GM18526 (cell line): ENCODE data around the gene WHAMM.

Source experiments
- POLR2A ChIP-seq: IDR thresholded peaks from 3 replicates; pipeline ENCODE4 v1.6.1; 2011; ENCODE audit not compliant: insufficient read length; ENCODE audit errors: extremely low read depth

WHAMM gene

DNA sequence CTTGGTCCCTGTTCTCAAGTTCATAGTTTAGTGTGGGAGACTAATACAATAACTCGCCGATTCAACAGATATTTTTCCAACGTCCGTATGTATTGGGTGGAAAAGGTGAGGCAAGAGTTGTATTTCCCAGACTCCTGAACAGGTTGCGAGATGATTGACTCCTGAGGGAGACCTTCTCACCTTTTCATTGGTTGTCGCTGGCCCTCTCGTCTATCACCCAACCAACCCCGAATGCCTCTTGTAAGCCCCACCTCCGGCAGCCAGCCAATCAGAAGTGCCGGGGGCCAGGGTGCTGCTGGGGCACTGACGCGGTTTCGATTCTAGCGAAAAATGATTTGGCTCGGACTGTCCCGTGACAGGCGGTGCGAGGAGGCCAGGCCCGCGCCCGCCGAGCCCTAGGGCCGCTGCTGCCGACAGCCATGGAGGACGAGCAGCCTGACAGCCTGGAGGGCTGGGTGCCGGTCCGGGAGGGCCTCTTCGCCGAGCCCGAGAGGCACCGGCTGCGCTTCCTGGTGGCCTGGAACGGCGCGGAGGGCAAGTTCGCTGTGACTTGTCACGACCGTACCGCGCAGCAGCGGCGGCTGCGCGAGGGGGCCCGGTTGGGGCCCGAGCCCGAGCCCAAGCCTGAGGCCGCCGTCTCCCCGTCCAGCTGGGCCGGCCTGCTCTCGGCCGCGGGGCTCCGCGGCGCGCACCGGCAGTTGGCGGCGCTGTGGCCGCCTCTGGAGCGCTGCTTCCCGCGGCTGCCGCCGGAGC lies at the start of gene WHAMM:
Gene WHAMM, plus strand, starts transcription at position 321 of the 753 bp plus-strand sequence. Its CDS starts 99 bp downstream, at position 420.
- peak; percentile 93 for TF ChIP-seq POLR2A

GRCh38 chr15:82763361-82764116 lies 45.9 kb upstream of the WHAMM start:
- TF ChIP-seq POLR2A: no peak

DNA sequence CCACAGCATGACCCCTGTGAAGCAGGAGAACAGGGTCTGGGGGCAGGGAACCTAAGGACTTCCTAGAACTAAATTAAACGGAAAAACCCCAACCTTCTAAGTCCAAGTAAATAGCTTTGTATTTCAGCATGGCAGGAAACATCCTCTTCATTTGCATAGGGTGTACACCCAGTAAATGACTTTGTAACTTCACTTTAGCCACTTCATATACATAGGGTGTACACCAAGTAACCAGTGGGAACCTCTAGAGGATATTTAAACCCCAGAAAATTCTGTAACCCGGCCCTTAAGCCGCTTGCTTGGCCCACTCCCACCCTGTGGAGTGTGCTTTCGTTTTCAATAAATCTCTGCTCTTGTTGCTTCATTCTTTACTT lies 45.3 kb upstream of the WHAMM start:
- no peak for TF ChIP-seq POLR2A

DNA sequence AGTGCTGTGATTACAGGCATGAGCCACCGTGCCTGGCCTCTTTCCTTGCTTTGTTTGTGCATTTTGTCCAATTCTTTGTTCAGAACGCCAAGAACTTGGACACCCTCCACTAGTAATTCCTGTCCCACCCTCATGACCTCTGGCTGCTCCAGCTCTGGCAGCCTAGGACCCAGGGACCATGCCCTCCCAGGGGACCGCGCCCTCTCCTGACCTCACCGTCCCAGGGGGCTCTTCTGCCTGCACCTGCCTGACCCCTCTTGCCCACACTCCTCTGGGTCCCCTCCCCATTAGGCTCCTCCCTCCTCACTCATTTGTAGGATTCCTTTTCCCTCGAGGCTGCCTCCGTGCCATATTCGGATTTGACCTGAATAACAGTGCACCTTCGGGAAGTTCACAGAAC lies 44.7 kb upstream of the WHAMM start:
- TF ChIP-seq POLR2A: no peak

DNA sequence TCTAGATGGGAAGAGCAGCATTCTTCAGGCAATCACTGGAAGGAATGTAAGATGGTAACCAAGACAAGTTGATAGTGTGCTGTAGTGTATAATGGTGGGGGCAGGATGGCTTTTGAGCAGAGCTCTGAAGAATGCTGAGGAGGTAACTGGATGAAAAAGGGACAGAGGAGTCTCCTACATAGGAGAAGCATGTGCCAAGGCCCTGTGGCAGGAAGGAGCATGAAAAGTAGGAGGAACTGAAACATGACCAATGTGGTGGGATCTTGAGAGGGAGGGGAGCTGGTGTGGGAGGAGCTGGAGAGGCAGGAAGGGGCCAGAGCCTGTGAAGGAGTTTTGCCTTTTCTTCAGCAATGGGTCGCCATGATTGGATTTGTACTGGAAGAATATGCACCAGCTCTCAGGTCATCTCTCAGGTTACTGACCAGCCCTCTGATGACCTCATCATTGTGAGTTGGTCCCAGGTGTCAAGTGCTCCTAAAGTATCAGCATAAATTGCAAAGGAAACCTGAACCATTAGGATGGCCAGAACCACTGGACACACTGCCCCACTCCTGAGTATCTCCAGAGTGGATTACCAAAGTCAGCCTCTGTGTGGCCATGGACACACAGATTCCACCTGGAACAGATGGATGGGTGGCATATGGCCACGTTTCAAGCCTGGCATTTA lies 42.1 kb upstream of the WHAMM start:
- no peak for TF ChIP-seq POLR2A

GRCh38 chr15:82768414-82769054 lies 40.9 kb upstream of the WHAMM start:
- no peak for TF ChIP-seq POLR2A

DNA sequence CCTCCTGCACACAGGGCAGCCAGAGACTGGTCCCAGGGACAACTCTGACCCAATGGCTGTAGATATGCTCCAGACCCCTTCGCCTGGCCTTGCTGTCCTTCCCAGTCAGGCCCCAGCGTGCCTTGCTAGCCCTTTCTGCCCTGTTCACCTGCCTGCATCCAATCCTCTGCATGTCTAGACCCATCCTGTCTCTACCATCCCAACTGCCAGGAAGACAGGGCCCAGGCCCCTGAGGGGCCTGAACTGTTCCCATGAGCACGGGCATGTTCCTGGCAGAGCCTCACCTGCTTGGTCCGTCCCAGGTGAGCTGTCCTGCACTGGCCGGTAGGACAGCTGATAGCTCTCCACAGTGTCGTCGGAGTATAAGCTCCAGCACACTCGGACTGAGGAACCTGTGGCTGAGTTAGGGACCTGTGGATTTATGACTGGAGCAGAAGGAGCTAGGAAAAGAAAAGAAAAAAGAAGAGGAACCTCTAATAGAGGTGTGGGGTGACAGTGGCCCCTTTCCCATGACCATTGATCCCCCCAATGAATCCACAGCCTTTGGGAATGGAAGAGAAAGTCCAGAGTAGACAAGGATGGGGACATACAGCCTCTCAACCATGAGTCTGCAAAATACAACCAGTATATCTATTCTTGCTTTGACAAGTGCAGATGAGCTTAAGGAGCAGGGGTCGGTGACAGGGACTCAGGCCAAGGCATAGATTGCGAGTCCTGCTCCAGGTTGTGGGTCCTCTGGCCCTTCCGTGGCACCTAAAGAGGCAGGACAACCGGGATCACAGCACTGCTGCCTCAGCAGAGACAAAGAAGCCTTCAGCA lies 37.4 kb upstream of the WHAMM start:
- TF ChIP-seq POLR2A: no peak

DNA sequence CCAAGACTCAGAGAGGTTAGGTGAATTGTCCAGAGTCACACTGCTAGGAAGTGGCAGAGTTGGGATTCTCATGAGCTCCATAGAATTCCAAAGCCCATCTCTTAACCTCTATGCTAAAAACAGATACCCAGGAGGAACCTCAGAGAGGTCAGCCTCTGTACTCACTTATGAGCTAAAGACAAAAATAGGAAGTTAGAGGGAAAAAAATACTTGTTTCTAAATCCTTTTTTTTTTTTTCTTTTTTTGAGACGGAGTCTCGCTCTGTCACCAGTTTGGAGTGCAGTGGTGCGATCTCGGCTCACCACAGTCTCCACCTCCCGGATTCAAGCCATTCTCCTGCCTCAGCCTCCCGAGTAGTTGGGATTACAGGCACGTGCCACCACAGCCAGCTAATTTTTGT lies 34.9 kb upstream of the WHAMM start:
- no peak for TF ChIP-seq POLR2A

DNA sequence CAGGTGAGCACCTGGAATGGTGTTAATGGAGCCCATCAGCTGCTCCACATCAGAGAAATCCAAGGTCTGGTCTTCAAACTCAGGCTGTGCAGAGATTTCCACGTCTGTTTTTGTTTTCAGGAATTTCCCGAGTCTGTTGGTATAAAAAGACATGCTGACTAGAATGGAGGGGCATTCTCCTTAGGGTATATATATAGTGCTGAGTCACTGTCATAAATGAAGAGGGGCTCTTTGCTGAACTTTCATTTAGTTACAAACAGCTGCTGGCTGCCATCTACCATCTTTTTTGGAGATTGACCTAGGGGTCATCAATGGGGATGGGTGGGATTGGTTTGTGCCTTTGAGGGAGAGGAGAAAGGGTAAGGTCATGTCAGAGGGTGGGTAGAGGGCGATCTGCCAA lies 30.7 kb upstream of the WHAMM start:
- TF ChIP-seq POLR2A: no peak

DNA sequence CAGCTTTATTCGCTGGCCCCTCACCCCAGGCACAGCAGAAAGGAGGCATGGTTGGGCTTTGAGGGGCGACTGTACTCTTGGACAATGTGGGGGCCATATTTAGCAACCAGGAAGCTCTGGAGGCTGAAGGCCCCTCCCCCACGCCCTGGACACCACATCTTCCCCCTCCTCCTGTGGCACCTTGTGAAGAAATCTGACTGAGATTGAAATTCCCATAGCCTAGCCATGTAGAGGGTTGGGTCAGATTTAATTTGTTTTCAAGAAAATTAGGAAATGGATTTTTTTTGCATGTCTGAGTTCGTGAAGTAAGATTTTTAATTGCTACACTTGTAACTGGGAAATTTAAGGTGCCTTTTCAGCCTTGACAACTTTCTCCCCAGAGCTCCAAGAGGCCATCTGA lies 28.1 kb upstream of the WHAMM start:
- no peak for TF ChIP-seq POLR2A

GRCh38 chr15:82788496-82788895 lies 20.9 kb upstream of the WHAMM start:
- TF ChIP-seq POLR2A: no peak

GRCh38 chr15:82789491-82789890 lies 19.9 kb upstream of the WHAMM start:
- no peak for TF ChIP-seq POLR2A

- no peak for TF ChIP-seq POLR2A
These were observed 19.1 kb upstream of the WHAMM start for GRCh38 chr15:82790321-82790720.

- TF ChIP-seq POLR2A: no peak
These were observed 17.4 kb upstream of the WHAMM start for GRCh38 chr15:82792068-82792467.

DNA sequence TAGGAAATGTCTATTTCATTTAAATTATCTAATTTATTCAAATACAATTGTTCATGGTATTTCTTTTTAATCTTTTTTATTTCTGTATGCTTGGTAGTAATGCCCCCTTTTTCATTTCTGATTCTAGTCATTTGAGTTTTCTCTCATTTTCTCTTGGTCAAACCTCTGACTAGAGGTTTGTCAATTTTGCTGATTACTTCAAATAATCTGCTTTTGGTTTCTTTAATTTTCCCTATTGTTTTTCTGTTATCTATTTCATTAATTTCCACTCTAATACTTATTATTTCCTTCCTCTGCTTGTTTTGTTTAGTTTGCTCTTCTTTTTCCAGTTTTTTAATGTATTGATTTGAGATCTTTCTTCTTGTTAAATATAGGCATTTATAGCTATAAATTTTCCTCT lies 15.7 kb upstream of the WHAMM start:
- TF ChIP-seq POLR2A: no peak

DNA sequence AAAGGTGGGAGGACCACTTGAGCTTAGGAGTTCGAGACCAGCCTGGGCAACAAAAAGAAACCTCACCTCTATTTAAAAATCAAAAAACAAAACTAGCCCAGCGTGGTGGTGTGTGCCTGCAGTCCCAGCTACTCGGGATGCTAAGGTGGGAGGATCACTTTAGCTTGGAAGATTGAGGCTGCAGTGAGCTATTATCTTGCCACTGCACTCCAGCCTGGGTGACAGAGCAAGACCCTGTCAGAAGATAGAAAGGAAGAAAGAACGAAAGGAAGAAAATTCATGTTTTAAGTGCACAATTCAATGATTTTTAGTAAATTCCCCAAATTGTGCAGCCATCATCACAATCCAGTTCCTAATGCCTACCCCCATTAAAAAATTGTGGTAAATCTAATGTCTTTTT lies 11.3 kb upstream of the WHAMM start:
- no peak for TF ChIP-seq POLR2A
